Stomach (tissue), 4 donors: Measurements from ENCODE around the gene KLC3.

Source experiments
- CTCF ChIP-seq, 7 experiments: fragments of 450-650 bp in 4 of 7; fragments of 200-600 bp in 3 of 7; sonication (generic) in 3 of 7; IDR thresholded peaks; one replicate each; pipeline ENCODE4 v1.5.1; 2016 to 2019; ENCODE audit warnings: antibody characterized with exemption in 7 of 7, control low read depth in 2 of 7, mild to moderate bottlenecking in 1 of 7
- EP300 ChIP-seq: sonication (generic); formaldehyde crosslinking; IDR thresholded peaks from one replicate; pipeline ENCODE4 v1.6.1; 2017; ENCODE audit warnings: antibody characterized with exemption
- POLR2A ChIP-seq, 4 donors: fragments of 450-650 bp; IDR thresholded peaks; one replicate each; pipeline ENCODE4 v1.6.1; 2016; ENCODE audit warnings: antibody characterized with exemption in 4 of 4, control low read depth in 2 of 4, mild to moderate bottlenecking in 1 of 4, moderate library complexity in 1 of 4
- POLR2AphosphoS5 ChIP-seq, 3 donors: sonication (generic); formaldehyde crosslinking; IDR thresholded peaks; one replicate each; pipeline ENCODE4 v1.6.1; 2016; ENCODE audit warnings: antibody characterized with exemption in 3 of 3

DNA sequence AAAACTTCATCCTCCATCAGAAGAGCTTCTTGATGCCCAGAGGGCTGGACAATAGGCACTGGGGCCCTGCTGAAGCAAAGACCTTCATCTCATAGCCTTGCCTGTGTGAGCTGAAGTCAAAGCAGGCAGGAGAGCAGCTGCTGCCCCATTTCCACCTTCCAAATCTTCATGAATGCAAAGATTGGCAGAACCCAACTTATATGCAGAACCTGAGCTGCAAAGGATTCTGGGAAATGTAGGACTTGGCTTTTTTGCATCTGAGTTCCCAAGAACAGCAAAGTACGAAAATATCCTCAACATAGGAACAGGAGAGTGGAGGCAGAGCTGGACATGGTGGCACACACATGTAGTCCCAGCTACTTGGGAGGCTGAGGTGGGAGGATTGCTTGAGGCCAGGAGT lies 48.7 kb upstream of the KLC3 start:
- TF ChIP-seq CTCF (IDR thresholded peaks at IDR 0.05) (no peak), POLR2AphosphoS5 (IDR thresholded peaks at IDR 0.05) (no peak), POLR2A (IDR thresholded peaks at IDR 0.05) (no peak), EP300 (no peak)
